IMR-90 (cell line): Measurements from ENCODE around the gene SHE. TPM values are rescaled to one million over a fixed set of nuclear protein-coding genes. Genes with fewer than 3 reads are reported as not detected.

Source experiments
- ATAC-seq: fragments of 200-7000 bp; cut with Tn5 transposase; 2 replicates; pipeline ENCODE4 v1.9.1; 2020; ENCODE audit warnings: low read depth, mild to moderate bottlenecking, moderate library complexity
- BruUV-seq: library from RNA; stranded (reverse); fragments of 400-500 nt; replicated peaks from 2 replicates; lab custom pipeline; 2021; lab: Mats Ljungman, UMichigan
- CTCF ChIA-PET: fragments of 300-600 bp; formaldehyde crosslinking; extraction: SDS; loops from one replicate; lab custom pipeline; 2021; ENCODE audit warnings: antibody characterized with exemption; lab: Yijun Ruan, JAX
- POLR2A ChIA-PET: fragments of 300-600 bp; sonication (Branson Sonifier 250); formaldehyde crosslinking; loops from one replicate; lab custom pipeline; 2022; ENCODE audit warnings: antibody characterized with exemption; ENCODE audit not compliant: unreplicated experiment; lab: Charles Lee
- DNase-seq: peaks from one replicate; pipeline ENCODE4 v3.0.0; 2013
- H2AFZ ChIP-seq: replicated peaks from 2 replicates; pipeline ENCODE3; 2013; ENCODE audit warnings: low read length, mild to moderate bottlenecking; ENCODE audit not compliant: poor library complexity
- H2AK5ac ChIP-seq: 2 replicates; pipeline ENCODE4 v1.6.1; 2013; ENCODE audit warnings: low read depth, low read length, inconsistent platforms
- H2AK9ac ChIP-seq: replicated peaks from 2 replicates; pipeline ENCODE3; 2013; ENCODE audit warnings: mild to moderate bottlenecking, low read depth, low read length, moderate library complexity; ENCODE audit not compliant: poor library complexity
- H2BK120ac ChIP-seq: 2 replicates; pipeline ENCODE4 v1.6.1; 2013; ENCODE audit warnings: low read depth, low read length, inconsistent platforms
- H2BK15ac ChIP-seq: 3 replicates; pipeline ENCODE4 v1.6.1; 2013; ENCODE audit warnings: low read depth, low read length, inconsistent platforms
- H2BK20ac ChIP-seq: 2 replicates; pipeline ENCODE4 v1.6.1; 2013; ENCODE audit warnings: low read depth, mild to moderate bottlenecking, inconsistent platforms, low read length, moderate library complexity
- H2BK5ac ChIP-seq: 2 replicates; pipeline ENCODE4 v1.6.1; 2013; ENCODE audit warnings: mild to moderate bottlenecking, low read depth, low read length, inconsistent platforms; ENCODE audit not compliant: poor library complexity, severe bottlenecking
- H3K14ac ChIP-seq: replicated peaks from 2 replicates; pipeline ENCODE4 v1.6.1; 2013; ENCODE audit warnings: low read depth, low read length, inconsistent platforms
- H3K18ac ChIP-seq: 2 replicates; pipeline ENCODE4 v1.6.1; 2013; ENCODE audit warnings: low read depth, low read length, control low read depth
- H3K23ac ChIP-seq: 2 replicates; pipeline ENCODE4 v1.6.1; 2013; ENCODE audit warnings: low read depth, low read length, inconsistent platforms
- H3K27ac ChIP-seq: 2 replicates; pipeline ENCODE4 v1.5.1; 2013; ENCODE audit warnings: mild to moderate bottlenecking, control low read depth, low read length; ENCODE audit not compliant: insufficient read depth
- H3K27me3 ChIP-seq: 2 replicates; pipeline ENCODE4 v1.6.1; 2013; ENCODE audit warnings: low read length; ENCODE audit not compliant: control insufficient read depth, insufficient read depth
- H3K36me3 ChIP-seq: 2 replicates; pipeline ENCODE4 v1.6.1; 2013; ENCODE audit warnings: low read length, mixed read lengths; ENCODE audit not compliant: control insufficient read depth, insufficient read depth
- H3K4ac ChIP-seq: 2 replicates; pipeline ENCODE4 v1.6.1; 2013; ENCODE audit warnings: low read depth, low read length, inconsistent platforms
- H3K4me1 ChIP-seq: 2 replicates; pipeline ENCODE4 v1.6.1; 2013; ENCODE audit warnings: low read length, mixed read lengths; ENCODE audit not compliant: control insufficient read depth, insufficient read depth
- H3K4me2 ChIP-seq: 2 replicates; pipeline ENCODE4 v1.6.1; 2013; ENCODE audit warnings: low read depth, mild to moderate bottlenecking, control low read depth, low read length, moderate library complexity
- H3K4me3 ChIP-seq: 2 replicates; pipeline ENCODE4 v1.5.1; 2013; ENCODE audit warnings: low read depth, mild to moderate bottlenecking, control low read depth, low read length, moderate library complexity; ENCODE audit not compliant: insufficient read depth
- H3K56ac ChIP-seq: 2 replicates; pipeline ENCODE4 v1.6.1; 2013; ENCODE audit warnings: low read length, inconsistent platforms; ENCODE audit not compliant: insufficient read depth; ENCODE audit errors: extremely low read depth
- H3K79me1 ChIP-seq, 2 experiments: 2 replicates each; pipeline ENCODE4 v1.6.1; 2013; ENCODE audit warnings: low read length in 2 of 2, inconsistent platforms in 1 of 2, low read depth in 1 of 2
- H3K9ac ChIP-seq: 2 replicates; pipeline ENCODE4 v1.6.1; 2013; ENCODE audit warnings: low read depth, low read length, control low read depth
- H3K9me1 ChIP-seq: 2 replicates; pipeline ENCODE4 v1.6.1; 2013; ENCODE audit warnings: low read length, inconsistent platforms; ENCODE audit not compliant: insufficient read depth
- H3K9me3 ChIP-seq: 2 replicates; pipeline ENCODE4 v1.6.1; 2013; ENCODE audit warnings: low read length; ENCODE audit not compliant: control insufficient read depth, insufficient read depth
- H4K20me1 ChIP-seq: 2 replicates; pipeline ENCODE4 v1.6.1; 2013; ENCODE audit warnings: low read length, inconsistent platforms; ENCODE audit not compliant: insufficient read depth
- H4K5ac ChIP-seq: 2 replicates; pipeline ENCODE4 v1.6.1; 2013; ENCODE audit warnings: mild to moderate bottlenecking, low read depth, low read length, control low read depth
- H4K8ac ChIP-seq, 2 experiments: 2 replicates each; pipeline ENCODE4 v1.6.1; 2013; ENCODE audit warnings: low read depth in 2 of 2, low read length in 2 of 2, control low read depth in 1 of 2, inconsistent platforms in 1 of 2
- H4K91ac ChIP-seq: 2 replicates; pipeline ENCODE4 v1.6.1; 2013; ENCODE audit warnings: low read depth, low read length, inconsistent platforms; ENCODE audit not compliant: insufficient read depth
- BHLHE40 ChIP-seq: fragments of 150-350 bp; IDR thresholded peaks from 2 replicates; pipeline ENCODE4 v1.6.1; 2016; ENCODE audit warnings: mild to moderate bottlenecking, low read depth, low read length
- CEBPB ChIP-seq: IDR thresholded peaks from 2 replicates; pipeline ENCODE4 v1.6.1; 2012; ENCODE audit warnings: low read depth, low read length, improper control_type of control experiment
- CHD1 ChIP-seq: IDR thresholded peaks from 2 replicates; pipeline ENCODE4 v1.6.1; 2012; ENCODE audit warnings: low read depth, low read length, improper control_type of control experiment
- FOS ChIP-seq: fragments of 150-350 bp; IDR thresholded peaks from 2 replicates; pipeline ENCODE4 v1.6.1; 2016; ENCODE audit warnings: low read depth, low read length
- MAFK ChIP-seq: IDR thresholded peaks from 2 replicates; pipeline ENCODE4 v1.6.1; 2012; ENCODE audit warnings: low read depth, low read length, improper control_type of control experiment
- MXI1 ChIP-seq: IDR thresholded peaks from 2 replicates; pipeline ENCODE4 v1.6.1; 2012; ENCODE audit warnings: low read depth, mild to moderate bottlenecking, low read length, moderate library complexity, borderline replicate concordance
- POLR2A ChIP-seq: IDR thresholded peaks from 2 replicates; pipeline ENCODE4 v1.6.1; 2012; ENCODE audit warnings: mild to moderate bottlenecking, low read depth, low read length
- RAD21 ChIP-seq: IDR thresholded peaks from 2 replicates; pipeline ENCODE4 v1.6.1; 2012; ENCODE audit warnings: low read length, improper control_type of control experiment
- RCOR1 ChIP-seq: IDR thresholded peaks from 2 replicates; pipeline ENCODE4 v1.6.1; 2012; ENCODE audit warnings: mild to moderate bottlenecking, low read length, improper control_type of control experiment; ENCODE audit not compliant: insufficient replicate concordance
- RFX5 ChIP-seq: IDR thresholded peaks from 2 replicates; pipeline ENCODE4 v1.8.0; 2012; ENCODE audit warnings: low read depth, mild to moderate bottlenecking, low read length, moderate library complexity
- SMC3 ChIP-seq: fragments of 150-350 bp; IDR thresholded peaks from 2 replicates; pipeline ENCODE4 v1.6.1; 2016; ENCODE audit warnings: low read depth, mild to moderate bottlenecking, antibody characterized with exemption, low read length, moderate library complexity
- USF2 ChIP-seq: fragments of 150-350 bp; IDR thresholded peaks from 2 replicates; pipeline ENCODE4 v1.6.1; 2017; ENCODE audit warnings: mild to moderate bottlenecking, antibody characterized with exemption, low read length, low read depth
- WGBS, 2 experiments: methylation state at CpG; one replicate each; pipeline versions ENCODE4 v1.1.5 to v1.1.7; 2013; ENCODE audit warnings: missing lambda C conversion rate in 2 of 2; ENCODE audit not compliant: insufficient read length in 1 of 2; ENCODE audit errors: extremely low coverage in 2 of 2; 5-methylcytosine and 5-hydroxymethylcytosine counted together
- dilution Hi-C: fragments of 300-500 bp; cut with HindIII; formaldehyde crosslinking; loops from one replicate; pipeline ENCODE4 v1.14.3; 2018; ENCODE audit warnings: low sequenced_read_pairs; ENCODE audit not compliant: unreplicated experiment
- in situ Hi-C: fragments of 300-500 bp; cut with MboI; formaldehyde crosslinking; loops from 3 replicates; pipeline ENCODE4 v1.14.3; 2019; ENCODE audit warnings: low sequenced_read_pairs, inconsistent platforms, mixed read lengths
- intact Hi-C: fragments of 100-400 bp; cut with micrococcal nuclease; formaldehyde crosslinking; loops from 2 replicates; pipeline ENCODE4 v1.10.0; 2022
- polyA plus RNA-seq, 3 experiments: library from polyadenylated mRNA; depleted of rRNA; stranded (reverse); fragments of >200 nt; gene quantifications; 2 replicates each; pipeline ENCODE4 v1.2.3, GENCODE V29; 2012; ENCODE audit warnings: low replicate concordance in 1 of 3
- total RNA-seq: library from RNA; depleted of rRNA; stranded (reverse); fragments of >200 nt; gene quantifications from 2 replicates; pipeline ENCODE4 v1.2.3, GENCODE V29; 2012
- TF ChIP-seq, protein P1 (sequence below): fragments of 150-350 bp; IDR thresholded peaks from 2 replicates; pipeline ENCODE4 v1.6.1; 2016; ENCODE audit warnings: low read depth, mild to moderate bottlenecking, low read length, moderate library complexity, borderline replicate concordance

The SHE gene
- total and polyA plus RNA-seq, 2 of the 4 experiments (the other 2 are of a cell fraction): not detected

DNA sequence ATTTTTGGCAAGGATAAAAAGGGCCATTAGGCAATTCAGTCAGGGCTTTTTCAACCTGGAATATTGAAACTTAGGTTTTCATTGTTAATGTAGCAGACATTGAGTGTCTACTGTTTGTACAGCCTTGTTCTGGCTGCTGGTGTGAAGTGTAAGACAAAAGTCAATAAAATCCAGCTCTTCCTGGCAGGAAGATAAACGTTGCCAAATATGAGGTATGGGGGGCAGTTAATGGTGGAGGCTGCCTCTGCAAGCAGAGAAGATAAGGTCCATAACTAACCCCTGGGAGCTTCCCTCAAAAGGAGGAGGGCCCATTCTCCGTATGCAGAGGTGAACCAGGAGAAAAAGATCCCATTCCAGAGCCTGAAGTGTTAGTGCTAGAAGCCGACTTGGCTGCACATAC lies 19.5 kb upstream of the SHE start:
- H3K14ac ChIP-seq: no peak overlapping the region
- BruUV-seq: no TSS peak
- H3K27ac ChIP-seq: no peak overlapping the region
- H2BK120ac ChIP-seq: no peak overlapping the region
- no peaks in the 10 kb centered on the region for H3K36me3 ChIP-seq
- 0% methylated on average over 2 of the region's 3 CpGs; no CpG with 5 or more reads in 1 of the 2 experiments for WGBS, 2 experiments
- no peak overlapping the region for H2AFZ ChIP-seq
- no peak overlapping the region for H2AK9ac ChIP-seq
- no peak overlapping the region for H2BK20ac ChIP-seq
- H3K9ac ChIP-seq: no peak overlapping the region
- H4K20me1 ChIP-seq: no peaks in the 10 kb centered on the region; the same call in 1 of the 2 replicates
- no peaks in the 10 kb centered on the region for H3K4me1 ChIP-seq
- dilution Hi-C loops (no loop called here), in situ Hi-C loops (no loop called here), intact Hi-C loops (no loop called here)
- peaks cover 7% of the 10 kb centered on the region for H3K9me3 ChIP-seq
- H2BK15ac ChIP-seq: no peak overlapping the region
- H3K9me1 ChIP-seq: no peaks in the 10 kb centered on the region
- no peak for TF ChIP-seq POLR2A
- no peak for TF ChIP-seq USF2
- no peak for TF ChIP-seq CHD1
- TF ChIP-seq, protein P1, sequence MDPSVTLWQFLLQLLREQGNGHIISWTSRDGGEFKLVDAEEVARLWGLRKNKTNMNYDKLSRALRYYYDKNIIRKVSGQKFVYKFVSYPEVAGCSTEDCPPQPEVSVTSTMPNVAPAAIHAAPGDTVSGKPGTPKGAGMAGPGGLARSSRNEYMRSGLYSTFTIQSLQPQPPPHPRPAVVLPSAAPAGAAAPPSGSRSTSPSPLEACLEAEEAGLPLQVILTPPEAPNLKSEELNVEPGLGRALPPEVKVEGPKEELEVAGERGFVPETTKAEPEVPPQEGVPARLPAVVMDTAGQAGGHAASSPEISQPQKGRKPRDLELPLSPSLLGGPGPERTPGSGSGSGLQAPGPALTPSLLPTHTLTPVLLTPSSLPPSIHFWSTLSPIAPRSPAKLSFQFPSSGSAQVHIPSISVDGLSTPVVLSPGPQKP: no peak
- no peak for TF ChIP-seq CEBPB
- TF ChIP-seq BHLHE40: no peak
- no peak for TF ChIP-seq MXI1
- TF ChIP-seq RFX5: no peak
- no peak for TF ChIP-seq FOS
- TF ChIP-seq SMC3: no peak
- TF ChIP-seq RAD21: no peak
- no peak for TF ChIP-seq MAFK
- TF ChIP-seq RCOR1: no peak
- no peak overlapping the region for H4K5ac ChIP-seq
- no peak overlapping the region for H4K91ac ChIP-seq
- ATAC-seq (no peak), DNase-seq (no peak)
- H2BK5ac ChIP-seq: no peak overlapping the region
- H4K8ac ChIP-seq: no peak overlapping the region
- ChIA-PET CTCF (no interaction called here), POLR2A (no interaction called here)
- no peaks in the 10 kb centered on the region for H3K79me1 ChIP-seq
- no peak overlapping the region for H3K18ac ChIP-seq
- no peak overlapping the region for H2AK5ac ChIP-seq
- H3K4ac ChIP-seq: no peak overlapping the region
- H3K4me2 ChIP-seq: no peak overlapping the region
- H3K27me3 ChIP-seq: peaks cover 54% of the 10 kb centered on the region
- no peak overlapping the region for H3K4me3 ChIP-seq
- no peak overlapping the region for H3K56ac ChIP-seq
- H3K23ac ChIP-seq: no peak overlapping the region
